ENCODE data around the gene COBL. TPM values are rescaled to one million over a fixed set of nuclear protein-coding genes. Genes with fewer than 3 reads are reported as not detected.

Gene COBL
- total RNA-seq, 1 experiment from 2014 or later, result 52.3 TPM

- Histone ChIP-seq H3K56ac (ENCODE audit: insufficient read length, low read depth, low read length) (no peak overlapping the region), H3K79me2 (ENCODE audit: insufficient read depth, low read length) (no peaks in the 10 kb centered on the region), H3K4me1 (ENCODE audit: insufficient read depth, low read length) (peaks cover 4% of the 10 kb centered on the region; the same call in 1 of the 2 replicates), H3K4me2 (ENCODE audit: insufficient read depth, insufficient read length, low read length) (no peak overlapping the region), H2BK12ac (ENCODE audit: insufficient read length, low read depth, low read length) (no peak overlapping the region), H3K27ac (ENCODE audit: insufficient read length, low read depth, low read length) (no peak overlapping the region), H2BK20ac (ENCODE audit: low read depth, low read length, poor library complexity, severe bottlenecking) (no peak overlapping the region), H3K27me3 (ENCODE audit: insufficient read depth, low read length) (no peaks in the 10 kb centered on the region), H2AK5ac (ENCODE audit: insufficient read length, low read length) (no peak overlapping the region), H3K9ac (ENCODE audit: extremely low read depth, insufficient read length, low read length) (no peak overlapping the region), H3K9me3 (ENCODE audit: control insufficient read depth, low read depth, low read length) (no peaks in the 10 kb centered on the region), H3T11ph (ENCODE audit: low read length) (no peak overlapping the region), H3K18ac (ENCODE audit: insufficient read length, low read depth, low read length) (no peak overlapping the region), H3K23me2 (ENCODE audit: insufficient read length, low read depth, low read length, poor library complexity, severe bottlenecking) (no peaks in the 10 kb centered on the region), H2BK15ac (ENCODE audit: low read depth, low read length) (no peak overlapping the region), H3K23ac (ENCODE audit: insufficient read length, low read depth, low read length) (no peak overlapping the region), H3K14ac (ENCODE audit: insufficient read depth, low read length) (no peak overlapping the region), H2BK5ac (ENCODE audit: insufficient read length, low read length) (no peak overlapping the region), H4K20me1 (ENCODE audit: control insufficient read depth, insufficient read depth, insufficient read length) (peaks cover 5% of the 10 kb centered on the region), H2BK120ac (ENCODE audit: low read depth, low read length, poor library complexity, severe bottlenecking) (no peak overlapping the region), H3K79me1 (ENCODE audit: insufficient read depth, low read depth, low read length, poor library complexity, severe bottlenecking) (no peaks in the 10 kb centered on the region), H4K8ac (replicated peaks; ENCODE audit: insufficient read length, low read depth, low read length) (no peak overlapping the region), H3K4ac (ENCODE audit: low read depth, low read length) (no peak overlapping the region), H4K91ac (ENCODE audit: insufficient read length, low read depth, low read length) (no peak overlapping the region), H2AFZ (ENCODE audit: low read length) (no peak overlapping the region), H4K5ac (ENCODE audit: insufficient read length, low read depth, low read length) (no peak overlapping the region)
- H3K4me1 Mint-ChIP-seq, result peaks cover 61 to 66% of the 10 kb centered on the region in 2 experiments
- WGBS (ENCODE audit: extremely low coverage, insufficient read length, low lambda C conversion rate), result no CpG with 5 or more reads among the region's 5 CpGs
- H3K4me3 Mint-ChIP-seq, result no peak overlapping the region
- no peaks in the 10 kb centered on the region for H3K36me3 Mint-ChIP-seq (ENCODE audit: insufficient read depth in 1 of 3, low read depth in 3 of 3)
- no peaks in the 10 kb centered on the region for H3K9me3 Mint-ChIP-seq
- DNase-seq, result no peak
- no peak for TF ChIP-seq CTCF (conservative IDR thresholded peaks at IDR 0.05)
- no peaks in the 10 kb centered on the region for H3K27me3 Mint-ChIP-seq (ENCODE audit: low read depth)
- 0 out of 7 replicates have a peak overlapping the region, but pooled peaks of 2 of the 3 experiments have one; percentile 2 for H3K27ac Mint-ChIP-seq
Observed at GRCh38 chr7:51230723-51231122, 85.9 kb downstream of the COBL start.

All from H9 (cell line).